Neural cell (in vitro differentiated cells): ENCODE data around the gene BMP8B. TPM values are rescaled to one million over a fixed set of nuclear protein-coding genes. Genes with fewer than 3 reads are reported as not detected.
"Not testable (repeated sequence)": the region's sequence is repeated elsewhere in the genome, so short reads cannot be mapped to it uniquely, and the experiment has no call there.

ENCODE experiments used
- H2AFZ ChIP-seq: fragments of 200-600, 300-800 bp; sonication (generic), shearing (Covaris generic); 2 replicates; pipeline ENCODE4 v1.6.0; 2014; ENCODE audit warnings: low read depth, mild to moderate bottlenecking, antibody characterized with exemption, low read length, moderate library complexity
- H3F3A ChIP-seq: fragments of 200-600 bp; shearing (Covaris generic); 2 replicates; pipeline ENCODE4 v1.6.1; 2016; ENCODE audit warnings: mild to moderate bottlenecking, moderate library complexity, mixed read lengths, antibody characterized with exemption, low read length; ENCODE audit not compliant: insufficient read depth, poor library complexity, severe bottlenecking
- H3K27ac ChIP-seq: fragments of 200-600, 300-800 bp; sonication (generic), shearing (Covaris generic); 2 replicates; pipeline ENCODE4 v1.5.1; 2014; ENCODE audit warnings: mild to moderate bottlenecking, low read length, moderate library complexity
- H3K27me3 ChIP-seq: fragments of 300-800, 200-600 bp; sonication (generic), shearing (Covaris generic); 2 replicates; pipeline ENCODE4 v1.6.0; 2014; ENCODE audit warnings: mild to moderate bottlenecking, low read depth, low read length, moderate library complexity; ENCODE audit not compliant: insufficient read depth
- H3K36me3 ChIP-seq: fragments of 300-800, 200-600 bp; sonication (generic), shearing (Covaris generic); 2 replicates; pipeline ENCODE4 v1.5.1; 2014; ENCODE audit warnings: mild to moderate bottlenecking, antibody characterized with exemption, low read length, moderate library complexity; ENCODE audit not compliant: insufficient read depth
- H3K4me2 ChIP-seq: fragments of 300-800, 200-600 bp; sonication (generic), shearing (Covaris generic); 2 replicates; pipeline ENCODE4 v1.6.0; 2014; ENCODE audit warnings: mild to moderate bottlenecking, low read length
- H3K4me3 ChIP-seq: fragments of 300-800, 200-600 bp; sonication (generic), shearing (Covaris generic); 2 replicates; pipeline ENCODE4 v1.5.1; 2014; ENCODE audit warnings: mild to moderate bottlenecking, low read length, moderate library complexity
- H3K79me2 ChIP-seq: fragments of 200-600 bp; shearing (Covaris generic); replicated peaks from 2 replicates; pipeline ENCODE4 v1.6.0; 2014; ENCODE audit warnings: mild to moderate bottlenecking, low read length, moderate library complexity; ENCODE audit not compliant: insufficient read depth
- H3K9ac ChIP-seq: fragments of 300-800, 200-600 bp; sonication (generic), shearing (Covaris generic); 2 replicates; pipeline ENCODE4 v1.6.1; 2016; ENCODE audit warnings: mild to moderate bottlenecking, low read length, mixed read lengths
- H3K9me2 ChIP-seq: fragments of 200-600 bp; shearing (Covaris generic); 2 replicates; pipeline ENCODE4 v1.6.1; 2016; ENCODE audit warnings: mild to moderate bottlenecking, low read length, mixed read lengths; ENCODE audit not compliant: insufficient read depth
- H3K9me3 ChIP-seq: fragments of 200-600, 300-800 bp; sonication (generic), shearing (Covaris generic); 2 replicates; pipeline ENCODE4 v1.6.1; 2016; ENCODE audit warnings: mild to moderate bottlenecking, mixed run types, low read length, moderate library complexity, mixed read lengths
- H4K20me1 ChIP-seq: fragments of 200-600 bp; shearing (Covaris generic); 2 replicates; pipeline ENCODE4 v1.6.1; 2016; ENCODE audit warnings: mild to moderate bottlenecking, mixed run types; ENCODE audit not compliant: insufficient read depth
- polyA plus RNA-seq: library from polyadenylated mRNA; depleted of rRNA; stranded (reverse); fragments of >200 nt; gene quantifications from 2 replicates; pipeline ENCODE4 v1.2.3, GENCODE V29; 2014

Gene BMP8B
- polyA plus RNA-seq, 1 donor from 2014 or later = 0.04 TPM

- H3K4me2 ChIP-seq, H3K27me3 ChIP-seq, H3F3A ChIP-seq, H3K4me3 ChIP-seq, H3K9ac ChIP-seq, H3K9me3 ChIP-seq, H2AFZ ChIP-seq, H3K36me3 ChIP-seq, H3K27ac ChIP-seq, H3K79me2 ChIP-seq, H3K9me2 ChIP-seq, H4K20me1 ChIP-seq: not testable (repeated sequence)
Observed at GRCh38 chr1:39770100-39771021, 18.3 kb downstream of the BMP8B start.

GRCh38 chr1:39769502-39769901, 19.2 kb downstream of the BMP8B start:
- not testable (repeated sequence) for H3K9me2 ChIP-seq, H3K4me3 ChIP-seq, H4K20me1 ChIP-seq, H3K4me2 ChIP-seq, H3F3A ChIP-seq, H3K9ac ChIP-seq, H3K27me3 ChIP-seq, H3K36me3 ChIP-seq, H2AFZ ChIP-seq, H3K79me2 ChIP-seq, H3K9me3 ChIP-seq, H3K27ac ChIP-seq

- H3K79me2 ChIP-seq, H3K9me3 ChIP-seq, H3K36me3 ChIP-seq, H4K20me1 ChIP-seq, H3F3A ChIP-seq, H3K9ac ChIP-seq, H3K9me2 ChIP-seq, H3K27ac ChIP-seq, H3K4me2 ChIP-seq, H3K27me3 ChIP-seq, H3K4me3 ChIP-seq, H2AFZ ChIP-seq: not testable (repeated sequence)
Observed at GRCh38 chr1:39766466-39766865, 22.2 kb downstream of the BMP8B start.

GRCh38 chr1:39764512-39764911, 24.2 kb downstream of the BMP8B start:
- not testable (repeated sequence) for H3K27me3 ChIP-seq, H3K4me3 ChIP-seq, H3K9me2 ChIP-seq, H4K20me1 ChIP-seq, H3K9ac ChIP-seq, H3K36me3 ChIP-seq, H3K79me2 ChIP-seq, H2AFZ ChIP-seq, H3K27ac ChIP-seq, H3F3A ChIP-seq, H3K9me3 ChIP-seq, H3K4me2 ChIP-seq

GRCh38 chr1:39763619-39764374, 24.9 kb downstream of the BMP8B start:
- not testable (repeated sequence) for H2AFZ ChIP-seq, H4K20me1 ChIP-seq, H3K27me3 ChIP-seq

More at GRCh38 chr1:39763619-39764374, 24.9 kb downstream of the BMP8B start:
- H3F3A ChIP-seq, H3K4me3 ChIP-seq, H3K4me2 ChIP-seq, H3K9me3 ChIP-seq, H3K9ac ChIP-seq, H3K79me2 ChIP-seq, H3K27ac ChIP-seq, H3K36me3 ChIP-seq, H3K9me2 ChIP-seq: not testable (repeated sequence)
